HCT116 (cell line): ENCODE data around the gene PIGH. TPM values are rescaled to one million over a fixed set of nuclear protein-coding genes. Genes with fewer than 3 reads are reported as not detected.

Source experiments
- ATAC-seq: fragments of 200-7000 bp; cut with Tn5 transposase; 2 replicates; pipeline ENCODE4 v1.9.1; 2020; ENCODE audit warnings: mild to moderate bottlenecking, moderate library complexity
- BruUV-seq: library from RNA; stranded (reverse); fragments of 400-500 nt; replicated peaks from 2 replicates; lab custom pipeline; 2021; lab: Mats Ljungman, UMichigan
- CTCF ChIA-PET: fragments of 300-600 bp; sonication (Branson Sonifier 250); formaldehyde crosslinking; loops from one replicate; lab custom pipeline; 2021; ENCODE audit warnings: antibody characterized with exemption; lab: Charles Lee
- POLR2A ChIA-PET: fragments of 300-600, 350-600 bp; sonication (Branson Sonifier 250); formaldehyde crosslinking; loops from one replicate; lab custom pipeline; 2021; ENCODE audit warnings: antibody characterized with exemption; lab: Charles Lee
- RAD21 ChIA-PET, 2 experiments: fragments of 300-600 bp; sonication (Branson Sonifier 250); formaldehyde crosslinking; loops; one replicate each; lab custom pipeline; 2023; ENCODE audit warnings: low total read pairs in 2 of 2; ENCODE audit not compliant: uncharacterized antibody in 2 of 2, unreplicated experiment in 2 of 2, low non-redundant PET in 1 of 2; lab: Charles Lee
- DNase-seq: peaks from one replicate; pipeline ENCODE4 v3.0.0-alpha.2; 2010; ENCODE audit warnings: low read depth, low spot score
- H2AFZ ChIP-seq: fragments of 200-600 bp; shearing (Covaris generic), sonication (generic); 2 replicates; pipeline ENCODE4 v1.6.1; 2017; ENCODE audit warnings: low read depth, mixed run types, mixed read lengths, antibody characterized with exemption, low read length; ENCODE audit not compliant: poor library complexity, severe bottlenecking
- H3K27ac ChIP-seq: 2 replicates; pipeline ENCODE4 v1.5.1; 2012; ENCODE audit warnings: low read depth, low read length
- H3K27me3 ChIP-seq: fragments of 200-600 bp; sonication (generic); 2 replicates; pipeline ENCODE4 v1.6.1; 2016; ENCODE audit warnings: mixed run types, low read length, mixed read lengths; ENCODE audit not compliant: insufficient read depth
- H3K36me3 ChIP-seq, 2 experiments: fragments of 200-500 bp in 1 of 2; fragments of 200-600 bp in 1 of 2; sonication (Bioruptor generic) in 1 of 2; sonication (generic) in 1 of 2; 2 replicates each; pipeline versions ENCODE4 v1.5.1 to v1.6.1; 2014 to 2016; ENCODE audit warnings: low read length in 2 of 2, inconsistent platforms in 1 of 2, mixed read lengths in 1 of 2, mixed run types in 1 of 2; ENCODE audit not compliant: insufficient read depth in 2 of 2, control insufficient read depth in 1 of 2
- H3K4me1 ChIP-seq, 2 experiments: fragments of 200-600 bp in 1 of 2; sonication (generic) in 1 of 2; 2 replicates each; pipeline versions ENCODE4 v1.5.1 to v1.6.1; 2012 to 2017; ENCODE audit warnings: low read length in 2 of 2, inconsistent platforms in 1 of 2, mild to moderate bottlenecking in 1 of 2, mixed read lengths in 1 of 2, mixed run types in 1 of 2, moderate library complexity in 1 of 2; ENCODE audit not compliant: insufficient read depth in 2 of 2, control insufficient read depth in 1 of 2
- H3K4me2 ChIP-seq: fragments of 200-600 bp; sonication (generic); 2 replicates; pipeline ENCODE4 v1.6.1; 2017; ENCODE audit warnings: mixed run types, low read length, mixed read lengths
- H3K4me3 ChIP-seq, 2 experiments: fragments of 200-600 bp in 1 of 2; sonication (generic) in 1 of 2; replicated peaks in 1 of 2; 2 replicates each; pipeline ENCODE4 v1.5.1; 2011 to 2016; ENCODE audit warnings: low read length in 2 of 2, control low read depth in 1 of 2, low read depth in 1 of 2, mild to moderate bottlenecking in 1 of 2, mixed read lengths in 1 of 2, mixed run types in 1 of 2
- H3K79me2 ChIP-seq: fragments of 200-600 bp; sonication (generic); 2 replicates; pipeline ENCODE4 v1.6.1; 2017; ENCODE audit warnings: mild to moderate bottlenecking, mixed run types, low read length, moderate library complexity, mixed read lengths; ENCODE audit not compliant: insufficient read depth
- H3K9ac ChIP-seq: fragments of 200-600 bp; sonication (generic); 2 replicates; pipeline ENCODE4 v1.6.1; 2016; ENCODE audit warnings: low read length, mixed read lengths
- H3K9me2 ChIP-seq: fragments of 200-600 bp; sonication (generic), shearing (Covaris generic); 2 replicates; pipeline ENCODE4 v1.6.1; 2017; ENCODE audit warnings: mixed run types, mild to moderate bottlenecking, moderate library complexity; ENCODE audit not compliant: insufficient read depth
- H3K9me3 ChIP-seq, 2 experiments: fragments of 200-500 bp in 1 of 2; fragments of 200-600 bp in 1 of 2; sonication (Bioruptor generic) in 1 of 2; sonication (generic) in 1 of 2; 2 replicates each; pipeline ENCODE4 v1.6.1; 2014 to 2017; ENCODE audit warnings: low read length in 2 of 2, mixed read lengths in 2 of 2, inconsistent platforms in 1 of 2, low read depth in 1 of 2, mild to moderate bottlenecking in 1 of 2, mixed run types in 1 of 2, moderate library complexity in 1 of 2; ENCODE audit not compliant: control insufficient read depth in 1 of 2, insufficient read depth in 1 of 2
- H4K20me1 ChIP-seq: fragments of 200-600 bp; sonication (generic), shearing (Covaris generic); 2 replicates; pipeline ENCODE4 v1.6.1; 2017; ENCODE audit warnings: mixed run types, mild to moderate bottlenecking, moderate library complexity; ENCODE audit not compliant: insufficient read depth
- CBX3 ChIP-seq: IDR thresholded peaks from 2 replicates; pipeline ENCODE4 v1.6.1; 2012; ENCODE audit warnings: low read depth
- CEBPB ChIP-seq: IDR thresholded peaks from 2 replicates; pipeline ENCODE4 v1.6.1; 2012; ENCODE audit warnings: low read depth
- EGR1 ChIP-seq: IDR thresholded peaks from 2 replicates; pipeline ENCODE4 v1.6.1; 2012; ENCODE audit warnings: low read depth
- EZH2 ChIP-seq: fragments of 200-600 bp; sonication (generic); IDR thresholded peaks from 2 replicates; pipeline ENCODE4 v1.6.1; 2017; ENCODE audit warnings: antibody characterized with exemption, mixed run types
- FOSL1 ChIP-seq: IDR thresholded peaks from 2 replicates; pipeline ENCODE4 v1.6.1; 2012; ENCODE audit warnings: low read depth
- JUND ChIP-seq: IDR thresholded peaks from 2 replicates; pipeline ENCODE4 v1.6.1; 2012
- POLR2A ChIP-seq: IDR thresholded peaks from 2 replicates; pipeline ENCODE4 v1.7.0; 2011; ENCODE audit warnings: borderline replicate concordance; ENCODE audit not compliant: insufficient read depth, insufficient read length; ENCODE audit errors: extremely low read depth
- POLR2AphosphoS5 ChIP-seq: IDR thresholded peaks from 2 replicates; pipeline ENCODE4 v1.6.1; 2011; ENCODE audit warnings: mild to moderate bottlenecking, low read depth, low read length, moderate library complexity
- SIN3A ChIP-seq: IDR thresholded peaks from 2 replicates; pipeline ENCODE4 v1.6.1; 2012; ENCODE audit warnings: low read depth
- SP1 ChIP-seq: IDR thresholded peaks from 2 replicates; pipeline ENCODE4 v1.6.1; 2012; ENCODE audit warnings: low read depth
- SRF ChIP-seq: IDR thresholded peaks from 2 replicates; pipeline ENCODE4 v1.6.1; 2012; ENCODE audit warnings: low read depth
- TCF7L2 ChIP-seq: IDR thresholded peaks from 2 replicates; pipeline ENCODE4 v1.7.0; 2011; ENCODE audit warnings: borderline replicate concordance, inconsistent platforms; ENCODE audit not compliant: insufficient read depth, insufficient read length; ENCODE audit errors: extremely low read depth
- YY1 ChIP-seq: IDR thresholded peaks from 2 replicates; pipeline ENCODE4 v1.6.1; 2011; ENCODE audit warnings: low read length, low read depth, moderate library complexity, mild to moderate bottlenecking; ENCODE audit not compliant: insufficient replicate concordance; ENCODE audit errors: extremely low read depth
- ZFX ChIP-seq: fragments of 450-650 bp; IDR thresholded peaks from 2 replicates; pipeline ENCODE4 v1.6.1; 2017
- ZNF274 ChIP-seq: fragments of 200-500 bp; sonication (Bioruptor generic); IDR thresholded peaks from 2 replicates; pipeline ENCODE4 v1.6.1; 2014; ENCODE audit warnings: mild to moderate bottlenecking, low read depth, low read length, inconsistent platforms
- intact Hi-C: fragments of 100-400 bp; cut with micrococcal nuclease; formaldehyde crosslinking; loops from 2 replicates; pipeline ENCODE4 v1.10.0; 2022
- total RNA-seq: library from RNA; stranded (reverse); gene quantifications from one replicate; pipeline ENCODE4 v1.2.1, GENCODE V29; 2021; ENCODE audit not compliant: unreplicated experiment
- TF ChIP-seq, protein P1 (sequence below), 3 experiments: fragments of 200-600 bp in 1 of 3; sonication (generic) in 1 of 3; IDR thresholded peaks in 2 of 3; conservative IDR thresholded peaks in 1 of 3; 2 replicates each; pipeline ENCODE4 v1.5.1; 2012 to 2017; ENCODE audit warnings: low read depth in 2 of 3, low read length in 2 of 3, antibody characterized with exemption in 1 of 3, borderline replicate concordance in 1 of 3, control low read depth in 1 of 3, mild to moderate bottlenecking in 1 of 3, mixed read lengths in 1 of 3, mixed run types in 1 of 3, moderate library complexity in 1 of 3; ENCODE audit not compliant: insufficient read depth in 1 of 3
- TF ChIP-seq, protein P2 (sequence below): IDR thresholded peaks from 2 replicates; pipeline ENCODE4 v1.6.1; 2012; ENCODE audit warnings: low read depth
- TF ChIP-seq, protein P3 (sequence below): IDR thresholded peaks from 2 replicates; pipeline ENCODE4 v1.6.1; 2011; ENCODE audit warnings: mild to moderate bottlenecking, low read length, moderate library complexity; ENCODE audit not compliant: insufficient replicate concordance; ENCODE audit errors: extremely low read depth
- TF ChIP-seq, protein P4 (sequence below): IDR thresholded peaks from 2 replicates; pipeline ENCODE4 v1.6.1; 2012
- TF ChIP-seq, protein P5 (sequence below): IDR thresholded peaks from 2 replicates; pipeline ENCODE4 v1.6.1; 2012

Gene PIGH
- total RNA-seq, 1 experiment from 2014 or later = 20.9 TPM

DNA sequence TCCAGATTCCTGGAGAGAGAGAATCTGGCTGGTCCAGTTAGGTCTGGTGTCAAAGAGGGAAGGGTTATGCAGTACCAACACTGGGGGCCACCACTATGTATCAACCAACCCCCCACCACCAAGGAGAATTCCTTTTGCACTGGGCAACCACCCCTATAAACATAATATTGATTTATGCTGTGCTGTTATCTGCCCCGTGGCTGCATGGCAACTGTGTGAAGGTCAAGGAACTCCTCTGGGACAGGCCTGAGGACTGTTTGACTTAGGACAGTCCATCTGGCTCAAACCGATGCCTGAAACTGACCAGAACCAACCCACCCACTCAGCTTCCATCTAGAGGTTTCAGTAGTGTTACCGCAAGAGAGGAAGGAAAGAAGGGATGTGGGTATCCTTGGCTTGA, 46.5 kb downstream of the PIGH start:
- Histone ChIP-seq H3K79me2 (no peaks in the 10 kb centered on the region), H3K27ac (no peak overlapping the region), H3K4me2 (no peak overlapping the region), H2AFZ (no peak overlapping the region), H3K9me2 (no peaks in the 10 kb centered on the region), H3K4me3 (no peak overlapping the region), H3K36me3 (no peaks in the 10 kb centered on the region), H3K27me3 (no peaks in the 10 kb centered on the region), H3K9ac (no peak overlapping the region), H3K9me3 (no peaks in the 10 kb centered on the region), H4K20me1 (no peaks in the 10 kb centered on the region), H3K4me1 (peaks cover 4 to 16% of the 10 kb centered on the region in 2 experiments; a peak in 3 of 4 replicates)
- no TSS peak for BruUV-seq
- ATAC-seq (no peak), DNase-seq (no peak)
- no peak for TF ChIP-seq SRF
- no peak for TF ChIP-seq ZNF274
- TF ChIP-seq, protein P1, sequence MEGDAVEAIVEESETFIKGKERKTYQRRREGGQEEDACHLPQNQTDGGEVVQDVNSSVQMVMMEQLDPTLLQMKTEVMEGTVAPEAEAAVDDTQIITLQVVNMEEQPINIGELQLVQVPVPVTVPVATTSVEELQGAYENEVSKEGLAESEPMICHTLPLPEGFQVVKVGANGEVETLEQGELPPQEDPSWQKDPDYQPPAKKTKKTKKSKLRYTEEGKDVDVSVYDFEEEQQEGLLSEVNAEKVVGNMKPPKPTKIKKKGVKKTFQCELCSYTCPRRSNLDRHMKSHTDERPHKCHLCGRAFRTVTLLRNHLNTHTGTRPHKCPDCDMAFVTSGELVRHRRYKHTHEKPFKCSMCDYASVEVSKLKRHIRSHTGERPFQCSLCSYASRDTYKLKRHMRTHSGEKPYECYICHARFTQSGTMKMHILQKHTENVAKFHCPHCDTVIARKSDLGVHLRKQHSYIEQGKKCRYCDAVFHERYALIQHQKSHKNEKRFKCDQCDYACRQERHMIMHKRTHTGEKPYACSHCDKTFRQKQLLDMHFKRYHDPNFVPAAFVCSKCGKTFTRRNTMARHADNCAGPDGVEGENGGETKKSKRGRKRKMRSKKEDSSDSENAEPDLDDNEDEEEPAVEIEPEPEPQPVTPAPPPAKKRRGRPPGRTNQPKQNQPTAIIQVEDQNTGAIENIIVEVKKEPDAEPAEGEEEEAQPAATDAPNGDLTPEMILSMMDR (IDR thresholded peaks at IDR 0.05 in 2 of 3, conservative IDR thresholded peaks at IDR 0.05 in 1 of 3; ENCODE audit: borderline replicate concordance in 1 of 3, insufficient read depth in 1 of 3, low read depth in 2 of 3, low read length in 2 of 3) = no peak
- TF ChIP-seq EGR1 = no peak
- TF ChIP-seq POLR2AphosphoS5 = no peak
- no peak for TF ChIP-seq EZH2
- TF ChIP-seq, protein P2, sequence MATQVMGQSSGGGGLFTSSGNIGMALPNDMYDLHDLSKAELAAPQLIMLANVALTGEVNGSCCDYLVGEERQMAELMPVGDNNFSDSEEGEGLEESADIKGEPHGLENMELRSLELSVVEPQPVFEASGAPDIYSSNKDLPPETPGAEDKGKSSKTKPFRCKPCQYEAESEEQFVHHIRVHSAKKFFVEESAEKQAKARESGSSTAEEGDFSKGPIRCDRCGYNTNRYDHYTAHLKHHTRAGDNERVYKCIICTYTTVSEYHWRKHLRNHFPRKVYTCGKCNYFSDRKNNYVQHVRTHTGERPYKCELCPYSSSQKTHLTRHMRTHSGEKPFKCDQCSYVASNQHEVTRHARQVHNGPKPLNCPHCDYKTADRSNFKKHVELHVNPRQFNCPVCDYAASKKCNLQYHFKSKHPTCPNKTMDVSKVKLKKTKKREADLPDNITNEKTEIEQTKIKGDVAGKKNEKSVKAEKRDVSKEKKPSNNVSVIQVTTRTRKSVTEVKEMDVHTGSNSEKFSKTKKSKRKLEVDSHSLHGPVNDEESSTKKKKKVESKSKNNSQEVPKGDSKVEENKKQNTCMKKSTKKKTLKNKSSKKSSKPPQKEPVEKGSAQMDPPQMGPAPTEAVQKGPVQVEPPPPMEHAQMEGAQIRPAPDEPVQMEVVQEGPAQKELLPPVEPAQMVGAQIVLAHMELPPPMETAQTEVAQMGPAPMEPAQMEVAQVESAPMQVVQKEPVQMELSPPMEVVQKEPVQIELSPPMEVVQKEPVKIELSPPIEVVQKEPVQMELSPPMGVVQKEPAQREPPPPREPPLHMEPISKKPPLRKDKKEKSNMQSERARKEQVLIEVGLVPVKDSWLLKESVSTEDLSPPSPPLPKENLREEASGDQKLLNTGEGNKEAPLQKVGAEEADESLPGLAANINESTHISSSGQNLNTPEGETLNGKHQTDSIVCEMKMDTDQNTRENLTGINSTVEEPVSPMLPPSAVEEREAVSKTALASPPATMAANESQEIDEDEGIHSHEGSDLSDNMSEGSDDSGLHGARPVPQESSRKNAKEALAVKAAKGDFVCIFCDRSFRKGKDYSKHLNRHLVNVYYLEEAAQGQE = no peak
- TF ChIP-seq, protein P3, sequence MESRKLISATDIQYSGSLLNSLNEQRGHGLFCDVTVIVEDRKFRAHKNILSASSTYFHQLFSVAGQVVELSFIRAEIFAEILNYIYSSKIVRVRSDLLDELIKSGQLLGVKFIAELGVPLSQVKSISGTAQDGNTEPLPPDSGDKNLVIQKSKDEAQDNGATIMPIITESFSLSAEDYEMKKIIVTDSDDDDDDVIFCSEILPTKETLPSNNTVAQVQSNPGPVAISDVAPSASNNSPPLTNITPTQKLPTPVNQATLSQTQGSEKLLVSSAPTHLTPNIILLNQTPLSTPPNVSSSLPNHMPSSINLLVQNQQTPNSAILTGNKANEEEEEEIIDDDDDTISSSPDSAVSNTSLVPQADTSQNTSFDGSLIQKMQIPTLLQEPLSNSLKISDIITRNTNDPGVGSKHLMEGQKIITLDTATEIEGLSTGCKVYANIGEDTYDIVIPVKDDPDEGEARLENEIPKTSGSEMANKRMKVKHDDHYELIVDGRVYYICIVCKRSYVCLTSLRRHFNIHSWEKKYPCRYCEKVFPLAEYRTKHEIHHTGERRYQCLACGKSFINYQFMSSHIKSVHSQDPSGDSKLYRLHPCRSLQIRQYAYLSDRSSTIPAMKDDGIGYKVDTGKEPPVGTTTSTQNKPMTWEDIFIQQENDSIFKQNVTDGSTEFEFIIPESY = no peak
- no peak for TF ChIP-seq SIN3A
- TF ChIP-seq, protein P4, sequence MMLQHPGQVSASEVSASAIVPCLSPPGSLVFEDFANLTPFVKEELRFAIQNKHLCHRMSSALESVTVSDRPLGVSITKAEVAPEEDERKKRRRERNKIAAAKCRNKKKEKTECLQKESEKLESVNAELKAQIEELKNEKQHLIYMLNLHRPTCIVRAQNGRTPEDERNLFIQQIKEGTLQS = no peak
- TF ChIP-seq FOSL1 = no peak
- TF ChIP-seq POLR2A = no peak
- no peak for TF ChIP-seq CBX3
- TF ChIP-seq TCF7L2 = no peak
- no peak for TF ChIP-seq YY1
- TF ChIP-seq JUND = no peak
- TF ChIP-seq CEBPB = no peak
- no peak for TF ChIP-seq SP1
- TF ChIP-seq ZFX = no peak
- TF ChIP-seq, protein P5, sequence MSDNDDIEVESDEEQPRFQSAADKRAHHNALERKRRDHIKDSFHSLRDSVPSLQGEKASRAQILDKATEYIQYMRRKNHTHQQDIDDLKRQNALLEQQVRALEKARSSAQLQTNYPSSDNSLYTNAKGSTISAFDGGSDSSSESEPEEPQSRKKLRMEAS = no peak
- POLR2A ChIA-PET = no interaction called here
- CTCF ChIA-PET = no interaction called here
- intact Hi-C loops = no loop called here
- RAD21 ChIA-PET = no interaction called here
